HFFc6 (cell line): ENCODE measurements around the gene FOXK1. TPM values are rescaled to one million over a fixed set of nuclear protein-coding genes. Genes with fewer than 3 reads are reported as not detected.

ENCODE experiments used
- DNase-seq: peaks from one replicate; pipeline ENCODE4 v3.0.0-alpha.2; 2018
- H3K27ac Mint-ChIP-seq: 2 replicates; pipeline ENCODE4 v1.8.0; 2020; ENCODE audit warnings: mild to moderate bottlenecking, mixed read lengths
- H3K27me3 Mint-ChIP-seq: 2 replicates; pipeline ENCODE4 v1.8.0; 2021; ENCODE audit warnings: mild to moderate bottlenecking, moderate library complexity, mixed read lengths; ENCODE audit not compliant: insufficient read depth
- H3K36me3 Mint-ChIP-seq: 2 replicates; pipeline ENCODE4 v1.8.0; 2021; ENCODE audit warnings: low read depth, mixed read lengths
- H3K4me1 Mint-ChIP-seq: 2 replicates; pipeline ENCODE4 v1.8.0; 2020; ENCODE audit warnings: low read depth, mixed read lengths
- H3K4me3 Mint-ChIP-seq: 2 replicates; pipeline ENCODE4 v1.8.0; 2020; ENCODE audit warnings: mild to moderate bottlenecking, moderate library complexity, mixed read lengths
- H3K9me3 Mint-ChIP-seq: 2 replicates; pipeline ENCODE4 v1.8.0; 2020; ENCODE audit warnings: mild to moderate bottlenecking, mixed read lengths
- total RNA-seq, 6 experiments: library from RNA; stranded (reverse); fragmentation: NEBNext Ultra II Directional; extraction: Animal tissue kit (Norgen Biotek cat#: 25700); gene quantifications; 2 replicates in 1 of 6; 3 replicates in 5 of 6; pipeline ENCODE4 v1.2.3, GENCODE V29; 2021
- TF ChIP-seq, protein P1 (sequence below): fragments of 200-600 bp; sonication (generic); IDR thresholded peaks from 2 replicates; pipeline ENCODE4 v1.5.0; 2021; ENCODE audit warnings: antibody characterized with exemption, mild to moderate bottlenecking

FOXK1 gene
- total RNA-seq, 6 experiments from 2014 or later: 33.8 to 39.4 (median 36.2) TPM

DNA sequence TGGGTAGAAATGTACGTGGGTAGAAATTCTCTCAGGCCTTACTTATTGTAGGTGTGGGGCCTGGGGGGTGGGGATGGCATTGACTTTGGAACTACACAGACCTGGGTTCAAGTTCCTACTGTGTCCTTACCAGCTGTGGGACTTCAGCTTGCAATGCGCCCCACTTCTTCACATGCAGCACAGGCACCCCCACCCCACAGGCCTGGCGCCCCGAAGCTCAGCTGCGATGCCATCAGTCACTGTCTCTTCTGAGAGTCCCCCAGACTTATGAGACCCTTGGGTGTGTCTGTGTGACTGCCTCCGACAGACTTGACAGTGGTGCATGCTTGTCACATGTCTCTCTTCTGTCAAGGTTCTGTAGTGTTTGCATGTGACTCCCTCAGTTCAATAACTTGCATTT is 90.2 kb downstream of the FOXK1 start:
- peaks cover 18% of the 10 kb centered on the region for H3K4me1 Mint-ChIP-seq
- no peak overlapping the region for H3K4me3 Mint-ChIP-seq
- TF ChIP-seq, protein P1, sequence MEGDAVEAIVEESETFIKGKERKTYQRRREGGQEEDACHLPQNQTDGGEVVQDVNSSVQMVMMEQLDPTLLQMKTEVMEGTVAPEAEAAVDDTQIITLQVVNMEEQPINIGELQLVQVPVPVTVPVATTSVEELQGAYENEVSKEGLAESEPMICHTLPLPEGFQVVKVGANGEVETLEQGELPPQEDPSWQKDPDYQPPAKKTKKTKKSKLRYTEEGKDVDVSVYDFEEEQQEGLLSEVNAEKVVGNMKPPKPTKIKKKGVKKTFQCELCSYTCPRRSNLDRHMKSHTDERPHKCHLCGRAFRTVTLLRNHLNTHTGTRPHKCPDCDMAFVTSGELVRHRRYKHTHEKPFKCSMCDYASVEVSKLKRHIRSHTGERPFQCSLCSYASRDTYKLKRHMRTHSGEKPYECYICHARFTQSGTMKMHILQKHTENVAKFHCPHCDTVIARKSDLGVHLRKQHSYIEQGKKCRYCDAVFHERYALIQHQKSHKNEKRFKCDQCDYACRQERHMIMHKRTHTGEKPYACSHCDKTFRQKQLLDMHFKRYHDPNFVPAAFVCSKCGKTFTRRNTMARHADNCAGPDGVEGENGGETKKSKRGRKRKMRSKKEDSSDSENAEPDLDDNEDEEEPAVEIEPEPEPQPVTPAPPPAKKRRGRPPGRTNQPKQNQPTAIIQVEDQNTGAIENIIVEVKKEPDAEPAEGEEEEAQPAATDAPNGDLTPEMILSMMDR: no peak
- DNase-seq: no peak
- no peaks in the 10 kb centered on the region for H3K9me3 Mint-ChIP-seq
- peaks cover 14% of the 10 kb centered on the region; the same call in 1 of the 2 replicates for H3K36me3 Mint-ChIP-seq
- no peak overlapping the region for H3K27ac Mint-ChIP-seq
- peaks cover 11% of the 10 kb centered on the region; the same call in 1 of the 2 replicates for H3K27me3 Mint-ChIP-seq

DNA sequence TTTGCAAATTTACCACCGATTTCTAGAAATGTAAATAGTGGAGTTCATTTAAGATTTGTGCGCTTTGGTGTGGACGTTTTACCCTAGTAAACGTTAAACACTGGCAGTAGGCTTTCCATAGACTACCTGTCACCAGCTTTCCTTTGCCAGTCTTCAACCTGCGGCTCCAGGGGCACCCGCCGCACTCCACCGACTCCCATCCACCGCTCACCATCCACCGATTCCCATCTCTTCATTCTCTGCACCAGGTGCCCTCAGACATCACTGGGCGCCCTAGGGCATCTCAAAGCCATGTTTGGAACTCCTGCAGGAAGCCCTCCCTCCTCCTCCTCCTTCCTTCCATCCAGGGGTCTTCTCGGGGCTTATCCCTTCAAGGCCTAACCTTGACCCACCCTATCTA is 91.9 kb downstream of the FOXK1 start:
- Mint-ChIP-seq H3K27me3 (peaks cover 13% of the 10 kb centered on the region; the same call in 1 of the 2 replicates), H3K36me3 (peaks cover 14% of the 10 kb centered on the region; the same call in 1 of the 2 replicates), H3K27ac (peak overlapping the region; percentile 99), H3K4me3 (peak overlapping the region; percentile 100; the same call in 1 of the 2 replicates), H3K4me1 (peaks cover 26% of the 10 kb centered on the region), H3K9me3 (no peaks in the 10 kb centered on the region)
- DNase-seq: no peak
- TF ChIP-seq, protein P1: no peak

DNA sequence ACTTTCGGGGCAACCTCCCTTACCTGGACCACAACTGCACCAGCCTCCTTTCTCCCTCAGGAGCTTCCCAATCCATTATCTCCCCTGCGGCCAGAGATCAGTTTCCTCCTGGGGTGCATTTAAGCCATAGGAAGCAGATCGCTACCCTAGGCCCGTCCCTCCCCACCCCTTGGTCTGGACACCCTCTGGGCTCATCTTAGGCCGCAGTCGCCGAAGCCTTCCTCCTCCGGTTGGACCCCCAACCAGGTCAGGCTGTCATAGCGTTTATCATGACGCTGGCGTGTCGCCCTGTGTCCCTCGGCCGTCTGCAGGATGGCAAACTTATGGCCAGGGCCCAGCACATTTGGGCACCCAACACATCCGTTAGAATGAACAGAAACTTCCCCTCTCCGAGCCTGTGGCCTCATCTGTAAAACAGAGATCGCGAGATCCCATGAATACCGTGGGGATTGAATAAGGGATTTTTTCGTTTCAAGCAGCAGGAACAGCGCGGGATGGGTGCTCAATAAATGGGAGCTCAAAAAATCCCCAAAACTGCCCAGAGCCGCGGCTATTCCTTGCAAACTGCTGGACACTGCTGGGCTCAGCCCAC is 92.7 kb downstream of the FOXK1 start:
- H3K36me3 Mint-ChIP-seq: peaks cover 14% of the 10 kb centered on the region; the same call in 1 of the 2 replicates
- DNase-seq: peak; percentile 69
- TF ChIP-seq, protein P1: no peak
- peak overlapping the region; percentile 99 for H3K27ac Mint-ChIP-seq
- H3K4me3 Mint-ChIP-seq: peak overlapping the region; percentile 100
- H3K4me1 Mint-ChIP-seq: peaks cover 26% of the 10 kb centered on the region
- H3K27me3 Mint-ChIP-seq: peaks cover 13% of the 10 kb centered on the region; the same call in 1 of the 2 replicates
- H3K9me3 Mint-ChIP-seq: no peaks in the 10 kb centered on the region

DNA sequence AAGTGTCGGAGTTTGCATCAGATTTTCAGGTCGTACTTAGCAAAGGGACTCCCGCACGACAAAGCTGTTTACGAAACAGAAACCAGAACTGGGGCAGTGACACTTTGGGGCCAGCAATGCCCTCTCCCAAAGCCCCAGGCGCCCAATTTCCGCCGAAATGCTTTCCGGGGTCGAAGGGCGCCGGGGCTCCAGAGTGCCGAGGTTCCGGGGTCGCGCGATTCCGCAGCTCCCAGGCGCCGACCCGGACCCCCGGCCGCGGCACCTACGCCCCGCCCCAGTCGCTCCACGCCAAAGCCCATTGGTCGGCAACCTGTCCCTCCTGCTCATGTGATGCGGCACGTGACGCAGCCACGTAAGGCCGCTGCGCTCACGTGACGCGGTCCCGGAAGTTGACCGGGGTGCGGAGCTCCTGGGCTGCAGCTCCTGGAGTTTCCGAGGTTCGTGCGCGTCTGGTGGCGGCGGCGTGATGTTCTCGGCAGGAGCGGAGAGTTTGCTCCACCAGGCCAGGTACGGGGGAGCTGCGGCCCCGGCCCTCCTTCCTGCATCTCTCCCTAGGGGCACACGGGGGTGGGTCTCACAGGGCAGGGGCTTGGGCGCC is 93.3 kb downstream of the FOXK1 start, which contains the start of gene AP5Z1:
AP5Z1 (plus strand) TSS at position 374 of the 598 bp plus-strand sequence; CDS start at position 467, 93 bp downstream.
- peak within 1 kb of the TSS; percentile 99 for H3K27ac Mint-ChIP-seq
- peaks cover 26% of the 10 kb centered on the region for H3K4me1 Mint-ChIP-seq
- peaks cover 14% of the 10 kb centered on the region; the same call in 1 of the 2 replicates for H3K36me3 Mint-ChIP-seq
- DNase-seq: peak; percentile 89
- H3K4me3 Mint-ChIP-seq: peak within 1 kb of the TSS; percentile 100
- H3K9me3 Mint-ChIP-seq: no peaks in the 10 kb centered on the region
- peaks cover 13% of the 10 kb centered on the region; the same call in 1 of the 2 replicates for H3K27me3 Mint-ChIP-seq
- TF ChIP-seq, protein P1: no peak

DNA sequence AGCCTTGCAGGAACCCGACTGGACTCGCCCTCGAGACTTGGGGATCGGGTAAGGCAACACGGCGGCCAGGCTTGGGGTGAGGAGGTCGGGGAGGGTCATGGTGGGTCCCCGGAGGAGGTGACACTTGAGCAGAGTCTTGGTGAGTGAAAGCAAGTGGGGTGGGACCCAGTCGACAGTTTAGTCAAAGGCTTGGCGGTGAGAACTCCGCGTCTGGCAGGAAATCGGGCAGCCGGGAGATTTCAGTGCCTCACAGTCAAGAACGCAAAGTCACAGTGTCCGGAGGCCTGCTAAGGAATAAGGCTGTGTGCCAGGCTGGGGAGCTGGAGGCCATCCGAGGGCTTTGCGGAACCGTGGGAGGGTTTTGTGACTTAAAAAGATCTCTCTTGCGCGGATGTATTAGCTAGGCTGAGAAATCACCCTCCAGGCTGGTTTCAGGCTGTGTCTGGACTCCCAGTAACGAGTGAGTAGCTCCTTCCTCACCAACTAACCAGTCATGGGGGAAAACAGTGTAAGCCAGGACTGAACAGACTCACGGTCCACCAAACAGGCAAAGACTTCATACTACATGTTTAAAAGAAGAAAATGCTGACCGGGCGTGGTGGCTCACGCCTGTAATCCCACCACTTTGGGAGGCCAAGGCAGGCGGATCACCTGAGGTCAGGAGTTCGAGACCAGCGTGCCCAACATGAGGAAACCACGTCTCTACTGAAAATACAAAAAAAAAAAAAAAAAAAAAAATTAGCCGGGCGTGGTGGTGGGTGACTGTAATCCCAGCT is 93.9 kb downstream of the FOXK1 start:
- Mint-ChIP-seq H3K36me3 (peaks cover 18% of the 10 kb centered on the region; the same call in 1 of the 2 replicates), H3K9me3 (no peaks in the 10 kb centered on the region), H3K27me3 (peaks cover 13% of the 10 kb centered on the region; the same call in 1 of the 2 replicates), H3K4me1 (peaks cover 26% of the 10 kb centered on the region), H3K27ac (peak overlapping the region; percentile 99), H3K4me3 (peak overlapping the region; percentile 100)
- TF ChIP-seq, protein P1: no peak
- peak; percentile 41 for DNase-seq
